K562 (cell line): ENCODE data around the gene GCKR.

Source experiments
- CTCF ChIP-seq, 3 experiments: IDR thresholded peaks in 2 of 3; conservative IDR thresholded peaks in 1 of 3; 2 replicates each; pipeline ENCODE4 v1.5.1; 2011 to 2012; ENCODE audit warnings: low read length in 3 of 3, mild to moderate bottlenecking in 3 of 3, control low read depth in 2 of 3, improper control_type of control experiment in 1 of 3, inconsistent platforms in 1 of 3, low read depth in 1 of 3, mixed read lengths in 1 of 3, moderate library complexity in 1 of 3; ENCODE audit not compliant: insufficient read depth in 2 of 3
- ESRRA ChIP-seq: fragments of 450-650 bp; IDR thresholded peaks from 2 replicates; pipeline ENCODE4 v1.6.1; 2014; ENCODE audit warnings: low read depth, mild to moderate bottlenecking, moderate library complexity, borderline replicate concordance
- MAX ChIP-seq: sonication (generic); formaldehyde crosslinking; IDR thresholded peaks from 2 replicates; pipeline ENCODE4 v1.9.0; 2022; ENCODE audit warnings: mild to moderate bottlenecking, missing genetic modification reagents
- NR3C1 ChIP-seq: sonication (generic); formaldehyde crosslinking; IDR thresholded peaks from 2 replicates; pipeline ENCODE4 v1.8.1; 2022; ENCODE audit warnings: missing genetic modification reagents
- POLR2A ChIP-seq: fragments of 450-650 bp; conservative IDR thresholded peaks from 2 replicates; pipeline ENCODE4 v1.6.1; 2016
- POLR2AphosphoS2 ChIP-seq: IDR thresholded peaks from 2 replicates; pipeline ENCODE4 v1.6.1; 2012; ENCODE audit warnings: low read length, improper control_type of control experiment
- SIX5 ChIP-seq, 2 experiments: IDR thresholded peaks; 2 replicates each; pipeline ENCODE4 v1.6.1; 2011; ENCODE audit warnings: low read length in 2 of 2, borderline replicate concordance in 1 of 2, low read depth in 1 of 2, mild to moderate bottlenecking in 1 of 2, moderate library complexity in 1 of 2; ENCODE audit not compliant: insufficient read depth in 1 of 2
- SNRNP70 ChIP-seq: fragments of 200-400 bp; formaldehyde crosslinking; optimal IDR thresholded peaks from 2 replicates; pipeline ENCODE3; 2017; ENCODE audit warnings: low read depth, low read length
- TAF7 ChIP-seq: fragments of 450-650 bp; IDR thresholded peaks from 2 replicates; pipeline ENCODE4 v1.6.1; 2016; ENCODE audit warnings: missing genetic modification characterization, missing compliant biosample characterization
- THAP7 ChIP-seq: fragments of 250-450 bp; sonication (Bioruptor Pico); IDR thresholded peaks from 2 replicates; pipeline ENCODE4 v1.5.0; 2021
- ZBTB40 ChIP-seq, 2 experiments: fragments of 450-650 bp in 1 of 2; sonication (generic) in 1 of 2; formaldehyde crosslinking in 1 of 2; IDR thresholded peaks; 2 replicates each; pipeline versions ENCODE4 v1.7.1 to v1.9.0; 2016 to 2022; ENCODE audit warnings: inconsistent platforms in 1 of 2, mild to moderate bottlenecking in 1 of 2, missing genetic modification reagents in 1 of 2
- ZNF24 ChIP-seq: fragments of 450-650 bp; IDR thresholded peaks from 2 replicates; pipeline ENCODE4 v1.6.1; 2016
- ZNF589 ChIP-seq: fragments of 200-800 bp; sonication (Bioruptor generic); IDR thresholded peaks from 2 replicates; pipeline ENCODE4 v1.6.1; 2016; ENCODE audit warnings: low read depth, missing genetic modification characterization, missing compliant biosample characterization

GRCh38 chr2:27571197-27571596 lies 74.6 kb downstream of the GCKR start:
- TF ChIP-seq ZNF24 (no peak), SNRNP70 (no peak), NR3C1 (no peak), THAP7 (no peak), POLR2A (no peak), CTCF (IDR thresholded peaks at IDR 0.05 in 2 of 3, conservative IDR thresholded peaks at IDR 0.05 in 1 of 3; ENCODE audit: insufficient read depth in 2 of 3, low read depth in 1 of 3, low read length in 3 of 3) (no peak), ZNF589 (CRISPR knock-in tag) (no peak), POLR2AphosphoS2 (no peak), MAX (CRISPR knock-in tag) (no peak), TAF7 (tag) (no peak), SIX5 (IDR thresholded peaks at IDR 0.05; ENCODE audit: borderline replicate concordance in 1 of 2, insufficient read depth in 1 of 2, low read depth in 1 of 2, low read length in 2 of 2) (no peak), ESRRA (no peak), ZBTB40 (IDR thresholded peaks at IDR 0.05) (no peak), ZBTB40 (CRISPR knock-in tag; IDR thresholded peaks at IDR 0.05) (no peak)
